ENCODE results near the gene MDM2.

- TF ChIP-seq CTCF (IDR thresholded peaks at IDR 0.05; ENCODE audit: low read length) = no peak
- no peak for TF ChIP-seq EZH2 (optimal IDR thresholded peaks at IDR 0.05; ENCODE audit: low read depth, low read length)
Measured at GRCh38 chr12:68893741-68894140, 85.8 kb downstream of the MDM2 start.
